Prostate gland (tissue), 2 donors: Measurements from ENCODE around the gene GPBP1L1. TPM values are rescaled to one million over a fixed set of nuclear protein-coding genes. Genes with fewer than 3 reads are reported as not detected.
A peak's percentile ranks its signal among the peaks of the same experiment; 100 is the strongest.

ENCODE experiments used
- DNase-seq: peaks from one replicate; pipeline ENCODE4 v3.0.0-alpha.2; 2019; ENCODE audit warnings: low spot score
- H3K27ac ChIP-seq, 2 donors: fragments of 200-600 bp; sonication (generic); 2 replicates each; pipeline ENCODE4 v1.5.1; 2017 to 2019
- H3K27me3 ChIP-seq: fragments of 200-600 bp; sonication (generic); replicated peaks from 2 replicates; pipeline ENCODE4 v1.5.1; 2019; ENCODE audit not compliant: insufficient read depth
- H3K36me3 ChIP-seq, 2 donors: fragments of 200-600 bp; sonication (generic); 1 replicate in 1 of 2; 2 replicates in 1 of 2; pipeline versions ENCODE4 v1.5.1 to v1.8.1; 2017 to 2019
- H3K4me1 ChIP-seq: fragments of 200-600 bp; sonication (generic); replicated peaks from 2 replicates; pipeline ENCODE4 v1.5.1; 2019
- H3K4me3 ChIP-seq, 2 donors: fragments of 200-600 bp; sonication (generic); 2 replicates each; pipeline ENCODE4 v1.5.1; 2017 to 2019
- H3K9me3 ChIP-seq: fragments of 200-600 bp; sonication (generic); 2 replicates; pipeline ENCODE4 v1.5.1; 2017
- POLR2A ChIP-seq: fragments of 450-650 bp; IDR thresholded peaks from one replicate; pipeline ENCODE4 v1.6.1; 2016; ENCODE audit warnings: antibody characterized with exemption, mild to moderate bottlenecking
- POLR2AphosphoS5 ChIP-seq: sonication (generic); formaldehyde crosslinking; IDR thresholded peaks from one replicate; pipeline ENCODE4 v1.6.1; 2017; ENCODE audit warnings: antibody characterized with exemption
- WGBS: methylation state at CpG from one replicate; pipeline ENCODE4 v1.1.5; 2018; 5-methylcytosine and 5-hydroxymethylcytosine counted together
- intact Hi-C: fragments of 100-400 bp; cut with DNase I; formaldehyde crosslinking; loops from one replicate; pipeline ENCODE4 v1.14.2; 2022
- total RNA-seq, 2 donors: library from RNA; depleted of rRNA; stranded (reverse); fragments of >200 nt; gene quantifications; one replicate each; pipeline ENCODE4 v1.1.0, GENCODE V29; 2016
- TF ChIP-seq, protein P1 (sequence below), 4 experiments: fragments of 200-600 bp in 2 of 4; fragments of 450-650 bp in 2 of 4; sonication (generic) in 2 of 4; IDR thresholded peaks; 1 replicate in 3 of 4; 2 replicates in 1 of 4; pipeline ENCODE4 v1.5.1; 2016 to 2019; ENCODE audit warnings: antibody characterized with exemption in 4 of 4, mild to moderate bottlenecking in 2 of 4, moderate library complexity in 2 of 4

The GPBP1L1 gene
- total RNA-seq, 2 donors from 2014 or later, result 120 to 153 TPM

DNA sequence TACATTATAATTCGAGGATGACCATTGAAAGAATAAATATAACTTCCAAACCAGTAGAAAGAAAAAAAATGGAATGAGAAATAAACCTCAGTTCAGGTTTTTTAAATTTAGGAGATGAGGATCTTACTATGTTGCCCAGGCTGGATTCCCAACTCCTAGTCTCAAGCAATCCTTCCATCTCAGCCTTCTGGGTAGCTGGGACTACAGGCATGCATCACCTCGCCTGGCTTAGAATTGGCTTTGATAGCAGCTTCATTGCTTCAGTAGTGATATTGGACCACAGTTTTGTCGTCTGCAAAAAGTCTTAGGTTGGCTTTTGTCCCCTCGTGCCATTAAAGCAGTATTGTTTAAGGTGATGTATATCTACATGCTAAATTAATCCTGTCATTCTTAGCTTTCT is 99.6 kb downstream of the GPBP1L1 start:
- intact Hi-C loops, result no loop called here
- DNase-seq, result no peak
- peaks cover 10% of the 10 kb centered on the region for H3K4me1 ChIP-seq
- H3K27me3 ChIP-seq, result no peaks in the 10 kb centered on the region
- no peak overlapping the region for H3K4me3 ChIP-seq
- no peaks in the 10 kb centered on the region for H3K9me3 ChIP-seq
- TF ChIP-seq POLR2AphosphoS5, result no peak
- no peak overlapping the region for H3K27ac ChIP-seq
- H3K36me3 ChIP-seq, result no peaks in the 10 kb centered on the region
- whole genome bisulfite sequencing, result 70% methylated on average over 4 of the region's 4 CpGs

GRCh38 chr1:45585496-45586075 is 100.7 kb downstream of the GPBP1L1 start:
- Histone ChIP-seq H3K36me3 (no peaks in the 10 kb centered on the region), H3K9me3 (no peaks in the 10 kb centered on the region), H3K4me3 (peak overlapping the region; percentile 93 to 99), H3K4me1 (peaks cover 10% of the 10 kb centered on the region), H3K27ac (peak overlapping the region; percentile 94 to 95), H3K27me3 (no peaks in the 10 kb centered on the region)
- 23% methylated on average over 7 of the region's 7 CpGs for WGBS
- intact Hi-C loops, result no loop called here
- no peak for TF ChIP-seq POLR2AphosphoS5
- no peak for TF ChIP-seq POLR2A
- TF ChIP-seq, protein P1, sequence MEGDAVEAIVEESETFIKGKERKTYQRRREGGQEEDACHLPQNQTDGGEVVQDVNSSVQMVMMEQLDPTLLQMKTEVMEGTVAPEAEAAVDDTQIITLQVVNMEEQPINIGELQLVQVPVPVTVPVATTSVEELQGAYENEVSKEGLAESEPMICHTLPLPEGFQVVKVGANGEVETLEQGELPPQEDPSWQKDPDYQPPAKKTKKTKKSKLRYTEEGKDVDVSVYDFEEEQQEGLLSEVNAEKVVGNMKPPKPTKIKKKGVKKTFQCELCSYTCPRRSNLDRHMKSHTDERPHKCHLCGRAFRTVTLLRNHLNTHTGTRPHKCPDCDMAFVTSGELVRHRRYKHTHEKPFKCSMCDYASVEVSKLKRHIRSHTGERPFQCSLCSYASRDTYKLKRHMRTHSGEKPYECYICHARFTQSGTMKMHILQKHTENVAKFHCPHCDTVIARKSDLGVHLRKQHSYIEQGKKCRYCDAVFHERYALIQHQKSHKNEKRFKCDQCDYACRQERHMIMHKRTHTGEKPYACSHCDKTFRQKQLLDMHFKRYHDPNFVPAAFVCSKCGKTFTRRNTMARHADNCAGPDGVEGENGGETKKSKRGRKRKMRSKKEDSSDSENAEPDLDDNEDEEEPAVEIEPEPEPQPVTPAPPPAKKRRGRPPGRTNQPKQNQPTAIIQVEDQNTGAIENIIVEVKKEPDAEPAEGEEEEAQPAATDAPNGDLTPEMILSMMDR (IDR thresholded peaks at IDR 0.05), result no peak
- DNase-seq, result no peak

- H3K36me3 ChIP-seq, result no peaks in the 10 kb centered on the region
- intact Hi-C loops, result no loop called here
- no peaks in the 10 kb centered on the region for H3K9me3 ChIP-seq
- no peaks in the 10 kb centered on the region for H3K27me3 ChIP-seq
- peak overlapping the region; percentile 93 to 99 for H3K4me3 ChIP-seq
- WGBS, result 2% methylated on average over 5 of the region's 5 CpGs
- DNase-seq, result no peak
- TF ChIP-seq POLR2A (no peak), POLR2AphosphoS5 (no peak)
- TF ChIP-seq, protein P1 (IDR thresholded peaks at IDR 0.05), result peak in 1 of 4 experiments; percentile 5
- H3K4me1 ChIP-seq, result peaks cover 10% of the 10 kb centered on the region
- peak overlapping the region; percentile 94 to 95 for H3K27ac ChIP-seq
These were observed 101.3 kb downstream of the GPBP1L1 start for GRCh38 chr1:45585110-45585426.

- Histone ChIP-seq H3K27ac (peak overlapping the region; percentile 94 to 95), H3K9me3 (no peaks in the 10 kb centered on the region), H3K36me3 (no peaks in the 10 kb centered on the region), H3K4me1 (peaks cover 10% of the 10 kb centered on the region), H3K27me3 (no peaks in the 10 kb centered on the region), H3K4me3 (peak overlapping the region; percentile 93 to 99)
- intact Hi-C loops, result loop anchor here (5.0 kb wide), 1 partner anchor 103 kb away; the partner anchor contains the start of genes GPBP1L1 and TMEM69
- TF ChIP-seq POLR2AphosphoS5 (peak; percentile 59), POLR2A (no peak)
- TF ChIP-seq, protein P1 (IDR thresholded peaks at IDR 0.05), result no peak
- peak; percentile 87 for DNase-seq
- under 1% methylated on average over 59 of the region's 59 CpGs for WGBS
These were observed 101.8 kb downstream of the GPBP1L1 start for GRCh38 chr1:45584351-45585109.

GRCh38 chr1:45583666-45584350 is 102.5 kb downstream of the GPBP1L1 start, which contains the start of gene NASP:
NASP (plus strand) TSS chr1:45584041; CDS start chr1:45584147, 106 bp downstream.
- Histone ChIP-seq H3K4me3 (peak within 1 kb of the TSS; percentile 93 to 99), H3K27ac (peak within 1 kb of the TSS; percentile 94 to 95), H3K4me1 (peaks cover 10% of the 10 kb centered on the region), H3K36me3 (no peaks in the 10 kb centered on the region), H3K9me3 (no peaks in the 10 kb centered on the region), H3K27me3 (no peaks in the 10 kb centered on the region)
- intact Hi-C loops, result loop anchor here (5.0 kb wide), 1 partner anchor 103 kb away; the partner anchor contains the start of genes GPBP1L1 and TMEM69
- DNase-seq, result peak; percentile 88
- TF ChIP-seq POLR2A (peak; percentile 77), POLR2AphosphoS5 (peak; percentile 61)
- TF ChIP-seq, protein P1 (IDR thresholded peaks at IDR 0.05), result no peak
- under 1% methylated on average over 39 of the region's 41 CpGs for WGBS
